Duodenal mucosa (tissue), 2 donors: Measurements from ENCODE around the gene PNP.
A peak's percentile ranks its signal among the peaks of the same experiment; 100 is the strongest.

Source experiments
- H3K27ac ChIP-seq: one replicate; pipeline ENCODE4 v1.7.0; 2013; ENCODE audit warnings: low read depth, low read length
- H3K27me3 ChIP-seq, 2 donors: one replicate each; pipeline ENCODE4 v1.7.0; 2013; ENCODE audit warnings: low read length in 2 of 2, control low read depth in 1 of 2; ENCODE audit not compliant: insufficient read depth in 2 of 2, control insufficient read depth in 1 of 2
- H3K36me3 ChIP-seq, 2 donors: one replicate each; pipeline ENCODE4 v1.7.0; 2013; ENCODE audit warnings: low read length in 2 of 2, control low read depth in 1 of 2; ENCODE audit not compliant: insufficient read depth in 2 of 2, control insufficient read depth in 1 of 2
- H3K4me1 ChIP-seq, 2 donors: one replicate each; pipeline ENCODE4 v1.7.0; 2013; ENCODE audit warnings: low read length in 2 of 2, control low read depth in 1 of 2; ENCODE audit not compliant: insufficient read depth in 2 of 2, control insufficient read depth in 1 of 2
- H3K4me3 ChIP-seq, 2 donors: one replicate each; pipeline ENCODE4 v1.7.0; 2013; ENCODE audit warnings: low read length in 2 of 2, low read depth in 1 of 2
- H3K9ac ChIP-seq, 2 donors: one replicate each; pipeline ENCODE4 v1.7.0; 2013; ENCODE audit warnings: low read length in 2 of 2, low read depth in 1 of 2
- H3K9me3 ChIP-seq, 2 donors: one replicate each; pipeline ENCODE4 v1.7.0; 2013; ENCODE audit warnings: low read length in 2 of 2, control low read depth in 1 of 2; ENCODE audit not compliant: control insufficient read depth in 1 of 2

PNP gene

DNA sequence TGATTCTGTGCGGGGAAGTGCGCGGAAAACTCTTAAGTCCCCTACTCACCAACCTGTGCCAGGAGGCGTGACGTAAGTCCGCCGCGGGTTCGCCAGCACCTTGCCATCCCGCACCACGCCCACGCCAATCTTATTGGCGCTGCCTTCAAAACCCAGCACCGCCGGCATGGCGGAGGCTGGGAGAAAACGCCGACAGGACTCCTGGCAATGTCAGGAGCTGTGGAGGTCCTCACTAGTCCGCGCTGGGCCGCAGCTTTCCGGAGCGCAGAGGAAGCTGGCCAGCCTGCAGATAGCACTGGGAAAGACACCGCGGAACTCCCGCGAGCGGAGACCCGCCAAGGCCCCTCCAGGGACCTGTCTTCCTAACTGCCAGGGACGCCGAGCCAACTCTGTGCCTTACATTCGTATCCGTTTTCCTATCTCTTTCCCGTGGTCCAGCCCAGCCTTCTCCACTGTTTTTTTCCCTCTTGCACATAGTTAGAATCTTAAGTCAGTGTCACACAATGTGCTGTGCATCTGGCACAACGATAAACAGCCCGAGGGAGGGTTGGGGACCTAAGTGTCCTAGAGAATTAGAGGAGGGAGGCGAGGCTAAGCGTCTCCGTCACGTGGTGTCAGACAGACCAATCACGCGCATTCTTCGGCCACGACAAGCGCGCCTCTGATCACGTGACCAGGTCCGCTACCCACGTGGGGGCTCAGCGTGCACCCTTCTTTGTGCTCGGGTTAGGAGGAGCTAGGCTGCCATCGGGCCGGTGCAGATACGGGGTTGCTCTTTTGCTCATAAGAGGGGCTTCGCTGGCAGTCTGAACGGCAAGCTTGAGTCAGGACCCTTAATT, 14.5 kb upstream of the PNP start, which contains the start of the genes APEX1 and OSGEP:
APEX1 (plus strand) TSS at position 711 of the 839 bp plus-strand sequence. CDS start 420 bp downstream, outside the sequence.
OSGEP (minus strand) TSS at position 297 of the 839 bp plus-strand sequence; CDS start at position 168, 129 bp downstream.
- H3K27ac ChIP-seq = peak within 1 kb of the TSS; percentile 95
- peak within 1 kb of the TSS; percentile 93 to 94 for H3K9ac ChIP-seq
- H3K27me3 ChIP-seq = no peaks in the 10 kb centered on the region
- peaks cover 38 to 55% of the 10 kb centered on the region in 2 donors for H3K36me3 ChIP-seq
- H3K4me3 ChIP-seq = peak within 1 kb of the TSS; percentile 85 to 93
- H3K9me3 ChIP-seq = no peaks in the 10 kb centered on the region
- H3K4me1 ChIP-seq = peaks cover 30 to 32% of the 10 kb centered on the region in 2 donors

GRCh38 chr14:20455355-20456300, 13.6 kb upstream of the PNP start:
- H3K9ac ChIP-seq = peak overlapping the region; percentile 93 to 94
- H3K27me3 ChIP-seq = no peaks in the 10 kb centered on the region
- H3K9me3 ChIP-seq = no peaks in the 10 kb centered on the region
- peak overlapping the region; percentile 85 to 93 for H3K4me3 ChIP-seq
- peak overlapping the region; percentile 95 for H3K27ac ChIP-seq
- peaks cover 39 to 41% of the 10 kb centered on the region in 2 donors for H3K4me1 ChIP-seq
- peaks cover 39 to 48% of the 10 kb centered on the region in 2 donors for H3K36me3 ChIP-seq

- Histone ChIP-seq H3K36me3 (peaks cover 35 to 36% of the 10 kb centered on the region in 2 donors), H3K4me3 (peak overlapping the region in 1 of 2 donors; percentile 0), H3K27me3 (no peaks in the 10 kb centered on the region), H3K9ac (peak overlapping the region in 1 of 2 donors; percentile 10), H3K9me3 (no peaks in the 10 kb centered on the region), H3K4me1 (peaks cover 40 to 43% of the 10 kb centered on the region in 2 donors), H3K27ac (no peak overlapping the region)
Measured at GRCh38 chr14:20456971-20457370, 12.2 kb upstream of the PNP start.

GRCh38 chr14:20458031-20458789, 11.0 kb upstream of the PNP start:
- H3K36me3 ChIP-seq = peaks cover 30 to 32% of the 10 kb centered on the region in 2 donors
- H3K9ac ChIP-seq = no peak overlapping the region
- no peak overlapping the region for H3K4me3 ChIP-seq
- H3K4me1 ChIP-seq = peaks cover 47 to 50% of the 10 kb centered on the region in 2 donors
- no peaks in the 10 kb centered on the region for H3K9me3 ChIP-seq
- no peaks in the 10 kb centered on the region for H3K27me3 ChIP-seq
- H3K27ac ChIP-seq = no peak overlapping the region

DNA sequence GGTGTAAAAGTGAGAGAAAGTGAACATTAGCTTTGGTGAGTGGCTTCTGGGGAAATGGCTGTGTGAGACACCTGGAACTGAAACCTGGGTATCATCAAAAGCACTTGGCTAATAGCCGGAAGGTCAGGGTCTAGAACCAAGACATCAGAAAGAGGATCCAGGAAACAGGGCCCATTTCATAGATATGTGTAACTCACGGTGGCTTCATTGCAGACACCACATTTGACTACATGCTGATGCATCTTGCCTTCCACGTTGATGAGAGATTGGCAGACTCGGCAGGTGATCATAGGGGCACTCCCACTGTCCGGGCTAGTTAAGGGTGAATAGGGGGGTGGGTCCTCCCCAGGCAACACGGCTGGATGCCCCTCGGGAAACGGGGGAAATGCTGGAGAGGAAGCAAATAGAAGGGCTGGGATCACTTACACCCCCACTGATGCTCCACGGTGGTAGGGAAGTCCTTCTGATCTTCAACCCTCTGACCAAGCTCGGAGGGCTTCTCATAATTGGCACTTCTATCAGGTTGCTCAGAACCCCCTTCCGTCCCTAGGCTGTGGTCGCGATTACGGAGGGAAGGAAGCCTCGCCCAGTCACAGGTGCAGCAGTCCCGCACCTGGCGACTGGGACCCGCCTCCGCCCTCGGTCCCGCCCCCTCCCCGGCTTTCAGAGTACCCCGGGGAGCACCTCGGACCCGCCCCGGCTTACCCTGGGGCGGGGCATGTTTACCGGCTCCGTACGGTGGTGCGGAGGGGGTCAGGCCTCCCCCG, 8.6 kb upstream of the PNP start:
- Histone ChIP-seq H3K36me3 (peaks cover 30 to 32% of the 10 kb centered on the region in 2 donors), H3K27me3 (no peaks in the 10 kb centered on the region), H3K4me3 (peak overlapping the region; percentile 92 to 97), H3K27ac (peak overlapping the region; percentile 95), H3K9ac (peak overlapping the region; percentile 92 to 96), H3K4me1 (peaks cover 42 to 51% of the 10 kb centered on the region in 2 donors), H3K9me3 (no peaks in the 10 kb centered on the region)

GRCh38 chr14:20461225-20462141, 7.7 kb upstream of the PNP start, which contains the start of gene PIP4P1:
Gene PIP4P1 (minus strand): TSS chr14:20461434. CDS start chr14:20461325, 109 bp downstream.
- H3K4me3 ChIP-seq = peak within 1 kb of the TSS; percentile 92 to 97
- H3K27me3 ChIP-seq = no peaks in the 10 kb centered on the region
- H3K36me3 ChIP-seq = peaks cover 30 to 31% of the 10 kb centered on the region in 2 donors
- H3K9ac ChIP-seq = peak within 1 kb of the TSS; percentile 92 to 96
- no peaks in the 10 kb centered on the region for H3K9me3 ChIP-seq
- peaks cover 33 to 44% of the 10 kb centered on the region in 2 donors for H3K4me1 ChIP-seq
- peak within 1 kb of the TSS; percentile 95 for H3K27ac ChIP-seq

- no peak overlapping the region for H3K27ac ChIP-seq
- H3K4me3 ChIP-seq = peak overlapping the region; percentile 86 to 96
- H3K36me3 ChIP-seq = peaks cover 13 to 14% of the 10 kb centered on the region in 2 donors
- H3K9me3 ChIP-seq = no peaks in the 10 kb centered on the region
- no peaks in the 10 kb centered on the region for H3K27me3 ChIP-seq
- peaks cover 18 to 34% of the 10 kb centered on the region in 2 donors for H3K4me1 ChIP-seq
- H3K9ac ChIP-seq = peak overlapping the region; percentile 95
Measured at GRCh38 chr14:20468764-20469241, 403 bp upstream of the PNP start.

- H3K36me3 ChIP-seq = peaks cover 25 to 26% of the 10 kb centered on the region in 2 donors
- peak overlapping the region; percentile 86 to 96 for H3K4me3 ChIP-seq
- H3K9me3 ChIP-seq = no peaks in the 10 kb centered on the region
- peak overlapping the region; percentile 95 for H3K9ac ChIP-seq
- H3K4me1 ChIP-seq = peaks cover 18 to 33% of the 10 kb centered on the region in 2 donors
- peak overlapping the region; percentile 94 for H3K27ac ChIP-seq
- no peaks in the 10 kb centered on the region for H3K27me3 ChIP-seq
Measured at GRCh38 chr14:20469890-20470602, 840 bp downstream of the PNP start.
